GM12892 (cell line): ENCODE measurements around the gene ABCC1.

Experiments
- POLR2A ChIP-seq: IDR thresholded peaks from 2 replicates; pipeline ENCODE4 v1.6.1; 2011; ENCODE audit warnings: low read depth, low read length, control low read depth
- TAF1 ChIP-seq: IDR thresholded peaks from 2 replicates; pipeline ENCODE4 v1.6.1; 2011; ENCODE audit warnings: low read depth, mild to moderate bottlenecking, control low read depth, low read length, borderline replicate concordance

GRCh38 chr16:15911198-15911597, 38.2 kb upstream of the ABCC1 start:
- TF ChIP-seq POLR2A = no peak
- TF ChIP-seq TAF1 = no peak
